Panc1 (cell line): Measurements from ENCODE around the gene MAPK8. TPM values are rescaled to one million over a fixed set of nuclear protein-coding genes. Genes with fewer than 3 reads are reported as not detected.

ENCODE experiments used
- ATAC-seq: fragments of 200-7000 bp; cut with Tn5 transposase; 2 replicates; pipeline ENCODE4 v1.9.1; 2020; ENCODE audit warnings: mild to moderate bottlenecking, moderate library complexity
- BruUV-seq: library from RNA; stranded (reverse); fragments of 400-500 nt; replicated peaks from 2 replicates; lab custom pipeline; 2021; lab: Mats Ljungman, UMichigan
- CTCF ChIA-PET: fragments of 300-600 bp; sonication (Branson Sonifier 250); formaldehyde crosslinking; loops from one replicate; lab custom pipeline; 2022; ENCODE audit warnings: antibody characterized with exemption; lab: Charles Lee
- POLR2A ChIA-PET: fragments of 300-600 bp; sonication (Branson Sonifier 250); formaldehyde crosslinking; loops from one replicate; lab custom pipeline; 2022; ENCODE audit warnings: antibody characterized with exemption; lab: Charles Lee
- DNase-seq: peaks from one replicate; pipeline ENCODE4 v3.0.0-alpha.2; 2010; ENCODE audit warnings: low read depth, low spot score
- H3K27ac ChIP-seq: 2 replicates; pipeline ENCODE4 v1.5.1; 2011; ENCODE audit warnings: mild to moderate bottlenecking, low read length, inconsistent platforms
- H3K27me3 ChIP-seq: fragments of 200-500 bp; sonication (Bioruptor generic); 2 replicates; pipeline ENCODE4 v1.6.0; 2014; ENCODE audit warnings: low read length, inconsistent platforms; ENCODE audit not compliant: control insufficient read depth, insufficient read depth
- H3K36me3 ChIP-seq: fragments of 200-500 bp; sonication (Bioruptor generic); 2 replicates; pipeline ENCODE4 v1.5.1; 2014; ENCODE audit warnings: inconsistent platforms, mild to moderate bottlenecking, low read length, moderate library complexity; ENCODE audit not compliant: control insufficient read depth, insufficient read depth
- H3K4me1 ChIP-seq: 2 replicates; pipeline ENCODE4 v1.5.1; 2011; ENCODE audit warnings: inconsistent platforms, mild to moderate bottlenecking, low read length, moderate library complexity; ENCODE audit not compliant: control insufficient read depth, insufficient read depth
- H3K4me3 ChIP-seq, 2 experiments: 2 replicates each; pipeline ENCODE4 v1.5.1; 2011 to 2012; ENCODE audit warnings: low read depth in 2 of 2, low read length in 2 of 2, mild to moderate bottlenecking in 2 of 2, inconsistent platforms in 1 of 2, moderate library complexity in 1 of 2
- H3K9me3 ChIP-seq: fragments of 200-500 bp; sonication (Bioruptor generic); 2 replicates; pipeline ENCODE4 v1.5.1; 2014; ENCODE audit warnings: low read depth, mild to moderate bottlenecking, inconsistent platforms, low read length, moderate library complexity; ENCODE audit not compliant: control insufficient read depth, insufficient read depth
- CTCF ChIP-seq: fragments of 450-650 bp; IDR thresholded peaks from 2 replicates; pipeline ENCODE4 v1.5.1; 2017; ENCODE audit warnings: mild to moderate bottlenecking
- POLR2AphosphoS5 ChIP-seq: IDR thresholded peaks from 2 replicates; pipeline ENCODE4 v1.6.1; 2012; ENCODE audit warnings: mild to moderate bottlenecking, low read depth, low read length, moderate library complexity
- REST ChIP-seq, 2 experiments: IDR thresholded peaks; 2 replicates each; pipeline ENCODE4 v1.6.1; 2011 to 2012; ENCODE audit warnings: low read depth in 2 of 2, control low read depth in 1 of 2, low read length in 1 of 2, mild to moderate bottlenecking in 1 of 2, moderate library complexity in 1 of 2; ENCODE audit not compliant: insufficient read depth in 1 of 2
- SIN3A ChIP-seq: IDR thresholded peaks from 2 replicates; pipeline ENCODE4 v1.6.1; 2012; ENCODE audit warnings: low read depth, mild to moderate bottlenecking, low read length, moderate library complexity, borderline replicate concordance; ENCODE audit not compliant: insufficient read depth
- TCF7L2 ChIP-seq: IDR thresholded peaks from 2 replicates; pipeline ENCODE4 v1.6.1; 2011; ENCODE audit warnings: mild to moderate bottlenecking, low read depth, low read length, inconsistent platforms
- in situ Hi-C: cut with HindIII; loops from 2 replicates; pipeline ENCODE4 v1.10.0; 2016; ENCODE audit warnings: low sequenced_read_pairs, low pct_unique_long_range_greater_than_20kb
- intact Hi-C: fragments of 100-400 bp; cut with micrococcal nuclease; formaldehyde crosslinking; loops from one replicate; pipeline ENCODE4 v1.10.0; 2022; ENCODE audit not compliant: unreplicated experiment
- total RNA-seq: library from RNA; stranded (reverse); gene quantifications from one replicate; pipeline ENCODE4 v1.2.1, GENCODE V29; 2021; ENCODE audit not compliant: unreplicated experiment

The MAPK8 gene
- total RNA-seq, 1 experiment from 2014 or later: 66.6 TPM

DNA sequence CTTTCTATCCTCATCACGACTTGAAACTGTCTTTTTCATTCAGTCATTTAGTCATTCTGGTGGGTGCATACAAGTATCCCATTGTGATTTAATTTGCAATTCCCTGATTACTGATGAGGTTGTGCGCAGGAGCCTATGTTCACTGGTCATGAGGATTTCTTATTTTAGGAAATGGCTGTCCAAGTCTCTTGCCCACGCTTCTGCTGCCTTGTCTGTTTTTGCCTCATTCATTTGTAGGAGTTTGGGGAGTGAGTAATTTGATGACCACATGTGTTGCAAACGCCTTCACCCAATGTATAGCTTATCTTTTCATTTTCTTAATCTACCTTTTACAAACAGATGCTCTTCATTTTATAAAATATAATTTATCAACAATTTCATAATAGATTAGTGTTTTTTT is 171.1 kb downstream of the MAPK8 start:
- Histone ChIP-seq H3K9me3 (no peaks in the 10 kb centered on the region), H3K4me1 (no peaks in the 10 kb centered on the region), H3K4me3 (no peak overlapping the region), H3K27me3 (peaks cover 7% of the 10 kb centered on the region; the same call in 1 of the 2 replicates), H3K36me3 (no peaks in the 10 kb centered on the region), H3K27ac (no peak overlapping the region)
- ATAC-seq (no peak), DNase-seq (no peak)
- ChIA-PET CTCF (no interaction called here), POLR2A (no interaction called here)
- in situ Hi-C loops: no loop called here
- TF ChIP-seq CTCF (no peak), POLR2AphosphoS5 (no peak), REST (IDR thresholded peaks at IDR 0.05; ENCODE audit: insufficient read depth in 1 of 2, low read depth in 2 of 2, low read length in 1 of 2) (no peak), SIN3A (no peak), TCF7L2 (no peak)
- intact Hi-C loops: no loop called here
- no TSS peak for BruUV-seq

GRCh38 chr10:48478469-48478868 is 172.0 kb downstream of the MAPK8 start:
- ChIA-PET POLR2A (no interaction called here), CTCF (no interaction called here)
- ATAC-seq (no peak), DNase-seq (no peak)
- H3K27ac ChIP-seq: no peak overlapping the region
- no peak overlapping the region for H3K4me3 ChIP-seq
- H3K36me3 ChIP-seq: no peaks in the 10 kb centered on the region
- H3K4me1 ChIP-seq: no peaks in the 10 kb centered on the region
- peaks cover 7% of the 10 kb centered on the region; the same call in 1 of the 2 replicates for H3K27me3 ChIP-seq
- in situ Hi-C loops: no loop called here
- intact Hi-C loops: no loop called here
- H3K9me3 ChIP-seq: no peaks in the 10 kb centered on the region
- no TSS peak for BruUV-seq
- TF ChIP-seq TCF7L2 (no peak), SIN3A (no peak), POLR2AphosphoS5 (no peak)

- Histone ChIP-seq H3K4me1 (no peaks in the 10 kb centered on the region), H3K4me3 (no peak overlapping the region), H3K27ac (no peak overlapping the region), H3K36me3 (no peaks in the 10 kb centered on the region), H3K9me3 (no peaks in the 10 kb centered on the region), H3K27me3 (peaks cover 6% of the 10 kb centered on the region; the same call in 1 of the 2 replicates)
- DNase-seq (no peak), ATAC-seq (no peak)
- ChIA-PET POLR2A (no interaction called here), CTCF (no interaction called here)
- intact Hi-C loops (no loop called here), in situ Hi-C loops (no loop called here)
- BruUV-seq: no TSS peak
- no peak for TF ChIP-seq POLR2AphosphoS5
- no peak for TF ChIP-seq SIN3A
- no peak for TF ChIP-seq CTCF
- TF ChIP-seq REST (IDR thresholded peaks at IDR 0.05; ENCODE audit: insufficient read depth in 1 of 2, low read depth in 2 of 2, low read length in 1 of 2): no peak
- TF ChIP-seq TCF7L2: no peak
These were observed 172.7 kb downstream of the MAPK8 start for GRCh38 chr10:48478980-48479811.
